NCI-H146 treated with DMSO at 0.1 percent for 48 hours (cell line): ENCODE results near the gene PEX7.
"Not testable (repeated sequence)": the region's sequence is repeated elsewhere in the genome, so short reads cannot be mapped to it uniquely, and the experiment has no call there.

ENCODE experiments used
- DNase-seq: peaks from one replicate; lab custom pipeline; 2025; ENCODE audit not compliant: unreplicated experiment; lab: John Stamatoyannopoulos, UW

Gene PEX7

GRCh38 chr6:136947037-136947436, 124.6 kb downstream of the PEX7 start:
- peak; percentile 67 for DNase-seq

GRCh38 chr6:136949957-136950356, 127.6 kb downstream of the PEX7 start:
- DNase-seq: not testable (repeated sequence)

DNA sequence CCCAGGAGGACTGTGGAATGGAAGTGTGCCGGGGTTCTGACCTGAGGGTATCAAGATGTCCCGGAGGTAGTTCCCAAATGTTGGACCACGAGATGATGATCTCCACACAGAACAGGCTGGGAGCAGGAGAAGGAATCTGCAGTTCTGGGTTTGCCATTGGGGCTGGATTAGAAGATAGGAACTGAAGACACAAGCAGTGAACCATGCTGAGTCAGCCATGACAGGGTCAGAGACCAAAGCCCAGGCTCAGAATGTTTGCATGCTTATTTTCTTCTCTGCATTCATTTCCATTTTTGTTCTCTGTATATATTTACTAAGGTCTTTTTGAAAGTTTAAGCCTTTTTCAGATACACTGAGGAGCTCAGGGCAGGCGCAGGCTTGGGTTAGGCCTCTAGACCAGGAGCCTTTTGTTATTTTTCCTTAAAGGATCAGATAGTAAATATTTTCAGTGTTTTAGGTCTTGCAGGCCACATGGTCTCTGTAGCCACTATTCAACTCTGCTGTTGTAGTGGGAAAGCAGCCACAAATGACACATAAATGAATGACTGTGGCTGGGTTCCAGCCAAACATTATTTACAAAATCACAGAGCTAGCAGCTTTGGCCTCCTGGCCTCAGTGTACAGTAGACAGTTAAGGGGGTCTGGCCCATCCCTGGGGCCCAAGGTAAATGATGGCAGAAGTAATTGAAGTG, 128.2 kb downstream of the PEX7 start:
- DNase-seq: no peak

DNA sequence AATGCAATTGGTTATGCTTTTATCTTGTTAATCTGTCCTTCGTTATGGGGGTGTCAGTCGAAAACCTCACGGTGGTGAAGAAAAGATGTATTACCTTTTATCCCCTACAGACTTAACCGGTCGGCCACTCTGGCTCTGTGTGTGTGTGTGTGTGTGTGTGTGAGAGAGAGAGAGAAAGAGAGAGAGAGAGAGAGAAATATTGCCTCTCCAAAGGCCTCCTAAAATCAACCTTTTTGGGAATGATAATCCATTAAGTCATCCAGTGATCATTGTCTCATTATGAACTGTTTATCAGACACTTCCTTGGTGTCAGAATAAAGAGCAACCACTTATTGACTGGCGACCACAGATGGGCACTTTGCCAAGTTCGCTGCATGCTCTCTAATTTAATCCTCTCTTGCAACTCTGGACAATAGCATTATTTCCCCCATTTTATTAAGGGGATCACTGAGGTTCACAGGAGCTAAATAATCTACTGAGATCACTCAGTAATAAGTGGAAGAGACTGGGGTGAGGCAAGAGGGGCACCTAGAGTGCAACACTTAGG, 130.4 kb downstream of the PEX7 start:
- peak; percentile 94 for DNase-seq

GRCh38 chr6:136955123-136955522, 132.7 kb downstream of the PEX7 start:
- peak; percentile 36 for DNase-seq

- peak; percentile 99 for DNase-seq
Measured at GRCh38 chr6:136956590-136957544, 134.5 kb downstream of the PEX7 start.

- DNase-seq: peak; percentile 68
Measured at GRCh38 chr6:136958168-136958567, 135.8 kb downstream of the PEX7 start.

- peak; percentile 99 for DNase-seq
Measured at GRCh38 chr6:136959471-136959891, 137.1 kb downstream of the PEX7 start.

DNA sequence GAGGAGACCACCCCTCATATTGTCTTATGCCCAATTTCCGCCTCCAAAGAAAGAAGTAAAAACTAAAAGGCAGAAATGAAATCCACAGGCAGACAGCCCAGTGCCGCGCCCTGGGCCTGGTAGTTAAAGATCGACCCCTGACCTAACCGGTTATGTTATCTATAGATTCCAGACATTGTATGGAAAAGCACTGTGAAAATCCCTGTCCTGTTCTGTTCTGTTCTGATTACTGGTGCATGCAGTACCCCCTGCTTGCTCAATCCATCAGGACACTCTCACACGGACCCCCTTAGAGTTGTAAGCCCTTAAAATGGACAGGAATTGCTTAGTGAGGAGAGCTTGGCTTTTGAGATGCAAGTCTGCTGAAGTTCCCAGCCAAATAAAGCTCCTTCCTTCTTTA, 137.5 kb downstream of the PEX7 start:
- DNase-seq: peak; percentile 65

DNA sequence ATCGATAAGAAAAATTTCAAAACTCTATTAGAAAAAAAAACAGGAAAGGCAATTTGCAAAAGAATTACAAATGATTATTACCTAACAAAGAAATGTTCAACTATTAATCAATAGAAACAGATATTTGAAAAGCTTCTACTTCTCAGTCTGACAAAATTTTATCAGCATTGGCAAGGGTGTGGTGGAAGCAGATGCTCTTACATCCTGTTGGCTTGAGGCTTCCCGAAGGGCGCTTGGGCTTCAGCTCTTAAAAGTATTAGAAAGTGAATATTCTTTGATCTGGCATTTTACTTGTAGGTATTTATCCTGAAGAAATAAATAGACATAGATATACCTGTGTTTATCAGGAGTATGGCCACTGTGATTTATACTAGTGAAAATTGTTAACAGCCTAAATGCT, 138.4 kb downstream of the PEX7 start:
- DNase-seq: peak; percentile 21

DNA sequence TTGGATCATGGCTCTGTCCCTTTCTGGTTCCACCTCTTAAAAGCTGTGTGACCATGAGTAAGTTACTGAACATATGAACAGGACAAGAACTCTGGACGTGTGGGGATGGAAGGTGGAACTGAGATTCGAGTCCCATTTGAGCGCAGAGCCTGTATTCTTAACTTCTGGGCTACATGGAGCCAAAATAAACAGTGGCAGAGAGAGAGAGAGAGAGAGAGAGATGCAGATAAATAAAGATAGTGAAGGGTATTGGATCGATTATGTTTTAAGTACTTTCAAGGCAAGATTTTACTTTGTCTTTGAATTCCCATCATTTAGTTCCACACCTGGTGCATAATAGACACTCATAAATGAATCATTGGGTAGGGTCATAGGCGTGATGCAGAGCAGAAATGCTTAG, 139.5 kb downstream of the PEX7 start:
- peak; percentile 90 for DNase-seq

GRCh38 chr6:136962661-136963060, 140.3 kb downstream of the PEX7 start:
- peak; percentile 100 for DNase-seq

DNA sequence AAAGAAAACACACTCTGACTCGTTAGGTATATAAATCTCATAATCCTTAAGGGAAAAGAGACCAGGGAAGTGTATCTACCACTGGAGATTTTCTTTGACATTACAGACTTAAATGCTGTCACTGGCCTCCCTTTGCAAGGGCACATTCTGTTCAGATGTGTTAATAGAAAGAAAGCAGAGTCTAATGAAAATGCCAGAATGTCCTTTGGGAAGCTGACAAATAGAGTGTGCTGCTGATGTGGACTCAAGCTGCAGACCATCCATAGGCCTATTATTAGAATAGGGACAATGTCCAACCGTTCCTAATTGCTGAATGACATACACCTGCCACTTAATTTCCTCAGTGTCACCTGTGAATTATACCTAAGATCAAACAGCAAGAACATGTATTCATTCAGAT, 140.9 kb downstream of the PEX7 start:
- DNase-seq: peak; percentile 99
